ENCODE results near the gene RBM4. TPM values are rescaled to one million over a fixed set of nuclear protein-coding genes. Genes with fewer than 3 reads are reported as not detected.
A peak's percentile ranks its signal among the peaks of the same experiment; 100 is the strongest.

The RBM4 gene
- total and polyA plus RNA-seq, 2 of the 13 experiments (the other 11 are each of a cell fraction or from before 2014, with no cell fraction given) = 126 to 136 TPM

DNA sequence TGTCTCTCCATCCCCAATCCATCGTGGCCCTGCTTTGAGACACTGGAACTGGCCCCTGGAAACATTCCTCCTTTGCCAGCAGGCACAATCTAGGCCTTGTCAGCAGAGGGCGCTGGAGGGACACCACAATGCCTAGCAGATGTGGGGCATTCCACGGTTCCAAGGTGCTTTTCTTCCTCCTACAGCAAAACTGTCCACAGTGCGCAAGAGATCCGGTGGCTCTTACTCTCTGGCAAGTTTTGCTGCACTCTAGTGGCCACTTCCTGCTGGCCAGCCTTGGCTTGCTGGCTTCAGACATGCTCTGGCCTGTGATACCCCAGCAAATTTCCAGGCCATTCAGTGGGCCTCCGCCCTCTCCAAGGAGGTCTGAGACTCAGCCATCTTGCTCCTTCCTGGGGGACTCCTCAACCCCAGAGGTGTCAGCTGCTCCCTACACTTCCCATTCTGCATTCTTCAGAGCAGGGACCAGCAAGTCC, 56.3 kb downstream of the RBM4 start (continued):
- TF ChIP-seq UBTF (CRISPR knock-in tag; IDR thresholded peaks at IDR 0.05) = peak; percentile 57
- TF ChIP-seq, protein P1, sequence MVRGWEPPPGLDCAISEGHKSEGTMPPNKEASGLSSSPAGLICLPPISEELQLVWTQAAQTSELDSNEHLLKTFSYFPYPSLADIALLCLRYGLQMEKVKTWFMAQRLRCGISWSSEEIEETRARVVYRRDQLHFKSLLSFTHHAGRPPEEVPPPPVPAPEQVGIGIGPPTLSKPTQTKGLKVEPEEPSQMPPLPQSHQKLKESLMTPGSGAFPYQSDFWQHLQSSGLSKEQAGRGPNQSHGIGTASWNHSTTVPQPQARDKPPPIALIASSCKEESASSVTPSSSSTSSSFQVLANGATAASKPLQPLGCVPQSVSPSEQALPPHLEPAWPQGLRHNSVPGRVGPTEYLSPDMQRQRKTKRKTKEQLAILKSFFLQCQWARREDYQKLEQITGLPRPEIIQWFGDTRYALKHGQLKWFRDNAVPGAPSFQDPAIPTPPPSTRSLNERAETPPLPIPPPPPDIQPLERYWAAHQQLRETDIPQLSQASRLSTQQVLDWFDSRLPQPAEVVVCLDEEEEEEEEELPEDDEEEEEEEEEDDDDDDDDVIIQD (CRISPR knock-in tag; IDR thresholded peaks at IDR 0.05; ENCODE audit: low read depth) = peak; percentile 58; the same call in 1 of the 2 replicates
- peak; percentile 33; the same call in 1 of the 2 replicates for TF ChIP-seq KMT2A (CRISPR knock-in tag; IDR thresholded peaks at IDR 0.05)
- 0 out of 2 replicates have a peak, but pooled peaks have one; percentile 52 for TF ChIP-seq GTF3A (CRISPR knock-in tag; conservative IDR thresholded peaks at IDR 0.05)
- peak; percentile 76 for TF ChIP-seq MIXL1 (CRISPR knock-in tag; IDR thresholded peaks at IDR 0.05)
- TF ChIP-seq ZNF274 (CRISPR knock-in tag; IDR thresholded peaks at IDR 0.05) = no peak
- TF ChIP-seq ZNF619 (CRISPR knock-in tag; IDR thresholded peaks at IDR 0.05) = peak; percentile 50; the same call in 1 of the 2 replicates
- no peak for TF ChIP-seq DZIP1 (CRISPR knock-in tag; IDR thresholded peaks at IDR 0.05)
- no peak for TF ChIP-seq NONO (IDR thresholded peaks at IDR 0.05)
- peak; percentile 64; the same call in 1 of the 2 replicates for TF ChIP-seq NONO (CRISPR knock-in tag; conservative IDR thresholded peaks at IDR 0.05)
- TF ChIP-seq AHR (CRISPR knock-in tag; IDR thresholded peaks at IDR 0.05) = no peak
- peak; percentile 41; the same call in 1 of the 2 replicates for TF ChIP-seq GABPB1 (CRISPR knock-in tag; IDR thresholded peaks at IDR 0.05)
- TF ChIP-seq ZMAT3 (CRISPR knock-in tag; conservative IDR thresholded peaks at IDR 0.05) = no peak
- peak; percentile 38; the same call in 1 of the 2 replicates for TF ChIP-seq SIX1 (CRISPR knock-in tag; IDR thresholded peaks at IDR 0.05; ENCODE audit: borderline replicate concordance)
- TF ChIP-seq HNF4A (CRISPR knock-in tag; IDR thresholded peaks at IDR 0.05) = peak; percentile 51
- TF ChIP-seq BRCA1 (CRISPR knock-in tag; IDR thresholded peaks at IDR 0.05) = no peak
- TF ChIP-seq, protein P2, sequence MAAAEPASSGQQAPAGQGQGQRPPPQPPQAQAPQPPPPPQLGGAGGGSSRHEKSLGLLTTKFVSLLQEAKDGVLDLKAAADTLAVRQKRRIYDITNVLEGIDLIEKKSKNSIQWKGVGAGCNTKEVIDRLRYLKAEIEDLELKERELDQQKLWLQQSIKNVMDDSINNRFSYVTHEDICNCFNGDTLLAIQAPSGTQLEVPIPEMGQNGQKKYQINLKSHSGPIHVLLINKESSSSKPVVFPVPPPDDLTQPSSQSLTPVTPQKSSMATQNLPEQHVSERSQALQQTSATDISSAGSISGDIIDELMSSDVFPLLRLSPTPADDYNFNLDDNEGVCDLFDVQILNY (CRISPR knock-in tag; conservative IDR thresholded peaks at IDR 0.05) = no peak
- no peak for TF ChIP-seq NCOA1 (CRISPR knock-in tag; IDR thresholded peaks at IDR 0.05)
- no peak for TF ChIP-seq ZNF543 (CRISPR knock-in tag; IDR thresholded peaks at IDR 0.05)
- TF ChIP-seq SSRP1 (CRISPR knock-in tag; IDR thresholded peaks at IDR 0.05) = peak; percentile 63; the same call in 1 of the 2 replicates
- TF ChIP-seq ARHGAP35 (CRISPR knock-in tag; IDR thresholded peaks at IDR 0.05; ENCODE audit: borderline replicate concordance) = no peak
- TF ChIP-seq FOXC1 (CRISPR knock-in tag; IDR thresholded peaks at IDR 0.05; ENCODE audit: borderline replicate concordance) = no peak
- peak; percentile 47; the same call in 1 of the 2 replicates for TF ChIP-seq MEIS1 (CRISPR knock-in tag; IDR thresholded peaks at IDR 0.05; ENCODE audit: borderline replicate concordance)
- TF ChIP-seq, protein P3, sequence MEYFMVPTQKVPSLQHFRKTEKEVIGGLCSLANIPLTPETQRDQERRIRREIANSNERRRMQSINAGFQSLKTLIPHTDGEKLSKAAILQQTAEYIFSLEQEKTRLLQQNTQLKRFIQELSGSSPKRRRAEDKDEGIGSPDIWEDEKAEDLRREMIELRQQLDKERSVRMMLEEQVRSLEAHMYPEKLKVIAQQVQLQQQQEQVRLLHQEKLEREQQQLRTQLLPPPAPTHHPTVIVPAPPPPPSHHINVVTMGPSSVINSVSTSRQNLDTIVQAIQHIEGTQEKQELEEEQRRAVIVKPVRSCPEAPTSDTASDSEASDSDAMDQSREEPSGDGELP (IDR thresholded peaks at IDR 0.05; ENCODE audit: borderline replicate concordance, low read depth) = peak; percentile 10; the same call in 1 of the 2 replicates

Measured in HepG2 (cell line).